ENCODE measurements around the gene AHNAK2.
A peak's percentile ranks its signal among the peaks of the same experiment; 100 is the strongest.

AHNAK2 gene

DNA sequence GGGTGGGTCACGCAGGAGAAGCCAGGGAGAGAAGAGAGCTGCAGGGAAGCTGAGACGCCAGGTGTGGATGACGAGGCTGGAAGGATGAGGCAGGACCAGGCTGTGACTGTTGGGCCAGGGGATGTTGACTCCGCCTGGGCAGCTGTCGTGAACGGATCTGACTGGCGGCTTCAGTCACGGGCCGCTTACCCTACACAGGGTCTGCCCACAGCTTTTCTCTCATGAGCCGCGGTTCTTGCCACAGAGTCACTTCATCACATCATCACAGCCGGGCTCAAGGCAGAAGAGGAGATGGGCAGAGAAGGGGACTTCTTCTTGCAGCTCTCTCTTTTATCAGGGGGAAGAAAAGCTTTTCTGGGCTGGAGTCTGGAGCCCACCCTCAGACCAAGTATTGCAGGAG, 15.1 kb upstream of the AHNAK2 start:
- TF ChIP-seq, protein P1, sequence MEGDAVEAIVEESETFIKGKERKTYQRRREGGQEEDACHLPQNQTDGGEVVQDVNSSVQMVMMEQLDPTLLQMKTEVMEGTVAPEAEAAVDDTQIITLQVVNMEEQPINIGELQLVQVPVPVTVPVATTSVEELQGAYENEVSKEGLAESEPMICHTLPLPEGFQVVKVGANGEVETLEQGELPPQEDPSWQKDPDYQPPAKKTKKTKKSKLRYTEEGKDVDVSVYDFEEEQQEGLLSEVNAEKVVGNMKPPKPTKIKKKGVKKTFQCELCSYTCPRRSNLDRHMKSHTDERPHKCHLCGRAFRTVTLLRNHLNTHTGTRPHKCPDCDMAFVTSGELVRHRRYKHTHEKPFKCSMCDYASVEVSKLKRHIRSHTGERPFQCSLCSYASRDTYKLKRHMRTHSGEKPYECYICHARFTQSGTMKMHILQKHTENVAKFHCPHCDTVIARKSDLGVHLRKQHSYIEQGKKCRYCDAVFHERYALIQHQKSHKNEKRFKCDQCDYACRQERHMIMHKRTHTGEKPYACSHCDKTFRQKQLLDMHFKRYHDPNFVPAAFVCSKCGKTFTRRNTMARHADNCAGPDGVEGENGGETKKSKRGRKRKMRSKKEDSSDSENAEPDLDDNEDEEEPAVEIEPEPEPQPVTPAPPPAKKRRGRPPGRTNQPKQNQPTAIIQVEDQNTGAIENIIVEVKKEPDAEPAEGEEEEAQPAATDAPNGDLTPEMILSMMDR (IDR thresholded peaks at IDR 0.05; ENCODE audit: low read depth, low read length), result no peak
- H3K27me3 ChIP-seq (ENCODE audit: insufficient read depth, low read depth, severe bottlenecking), result no peaks in the 10 kb centered on the region
- no peaks in the 10 kb centered on the region for H3K9me3 ChIP-seq (ENCODE audit: severe bottlenecking)
- peaks cover 6% of the 10 kb centered on the region for H3K36me3 ChIP-seq
- H3K4me3 ChIP-seq (ENCODE audit: low read depth, low read length), result no peak overlapping the region
- peak overlapping the region; percentile 25 for H3K27ac ChIP-seq
- peak; percentile 76 for DNase-seq

DNA sequence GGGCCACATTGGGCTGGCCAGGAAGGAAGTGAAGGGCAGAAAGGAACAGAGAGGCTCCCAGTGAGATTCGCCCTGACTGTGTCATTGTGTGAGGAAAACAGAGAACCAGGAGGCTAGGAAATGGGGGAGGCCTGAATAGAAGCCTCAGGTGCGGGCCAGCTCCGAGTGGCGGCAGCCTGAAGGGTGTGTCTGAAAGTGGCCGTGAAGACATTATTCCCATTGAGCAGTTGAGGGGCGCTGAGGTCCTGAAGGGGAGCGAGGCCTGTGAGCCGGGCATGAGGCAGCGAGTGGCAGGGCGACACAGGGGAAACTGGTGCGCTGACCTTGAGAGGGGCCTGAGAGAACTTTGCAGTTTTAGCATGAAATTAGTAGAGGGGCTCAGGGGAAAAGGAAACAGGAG, 14.3 kb upstream of the AHNAK2 start:
- no peaks in the 10 kb centered on the region for H3K27me3 ChIP-seq (ENCODE audit: insufficient read depth, low read depth, severe bottlenecking)
- H3K4me3 ChIP-seq (ENCODE audit: low read depth, low read length), result no peak overlapping the region
- peak overlapping the region; percentile 25 for H3K27ac ChIP-seq
- DNase-seq, result no peak
- TF ChIP-seq, protein P1 (IDR thresholded peaks at IDR 0.05; ENCODE audit: low read depth, low read length), result no peak
- H3K9me3 ChIP-seq (ENCODE audit: severe bottlenecking), result no peaks in the 10 kb centered on the region
- peaks cover 6% of the 10 kb centered on the region for H3K36me3 ChIP-seq

DNA sequence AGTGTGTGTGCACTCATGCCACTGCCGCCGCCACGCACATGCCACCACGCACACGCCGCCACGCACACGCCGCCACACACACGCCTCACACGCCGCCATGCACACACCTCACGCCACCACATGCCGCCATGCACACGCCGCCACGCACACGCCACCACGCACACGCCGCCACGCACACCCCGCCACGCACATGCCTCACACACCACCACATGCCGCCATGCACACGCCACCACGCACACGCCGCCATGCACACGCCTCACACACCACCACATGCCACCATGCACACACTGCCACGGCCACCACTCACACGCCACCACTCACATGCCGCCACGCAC, 13.7 kb upstream of the AHNAK2 start:
- no peaks in the 10 kb centered on the region for H3K9me3 ChIP-seq (ENCODE audit: severe bottlenecking)
- H3K4me3 ChIP-seq (ENCODE audit: low read depth, low read length), result no peak overlapping the region
- no peak overlapping the region for H3K27ac ChIP-seq
- peaks cover 6% of the 10 kb centered on the region for H3K36me3 ChIP-seq
- TF ChIP-seq, protein P1 (IDR thresholded peaks at IDR 0.05; ENCODE audit: low read depth, low read length), result no peak
- no peaks in the 10 kb centered on the region for H3K27me3 ChIP-seq (ENCODE audit: insufficient read depth, low read depth, severe bottlenecking)
- DNase-seq, result no peak

DNA sequence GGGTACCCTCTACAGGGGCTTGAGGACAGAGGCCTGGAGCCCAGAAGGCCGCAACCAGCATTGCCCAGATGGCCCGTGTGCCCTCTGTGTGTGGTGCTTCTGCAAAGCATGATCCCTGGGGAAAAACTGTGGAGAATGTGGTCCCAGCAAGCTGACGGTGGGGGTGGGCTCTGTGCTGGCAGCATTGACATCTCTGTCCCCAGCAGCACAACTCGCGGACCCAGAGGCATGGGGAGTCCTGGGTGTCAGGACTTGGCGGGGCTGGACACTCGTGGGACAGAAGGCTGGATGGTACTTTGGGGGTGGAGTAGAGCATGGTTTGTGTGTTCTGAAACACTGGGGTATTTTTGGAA, 11.8 kb upstream of the AHNAK2 start:
- Histone ChIP-seq H3K27ac (no peak overlapping the region), H3K9me3 (ENCODE audit: severe bottlenecking) (no peaks in the 10 kb centered on the region), H3K27me3 (ENCODE audit: insufficient read depth, low read depth, severe bottlenecking) (no peaks in the 10 kb centered on the region), H3K4me3 (ENCODE audit: low read depth, low read length) (no peak overlapping the region), H3K36me3 (peaks cover 6% of the 10 kb centered on the region)
- DNase-seq, result no peak
- TF ChIP-seq, protein P1 (IDR thresholded peaks at IDR 0.05; ENCODE audit: low read depth, low read length), result no peak

DNA sequence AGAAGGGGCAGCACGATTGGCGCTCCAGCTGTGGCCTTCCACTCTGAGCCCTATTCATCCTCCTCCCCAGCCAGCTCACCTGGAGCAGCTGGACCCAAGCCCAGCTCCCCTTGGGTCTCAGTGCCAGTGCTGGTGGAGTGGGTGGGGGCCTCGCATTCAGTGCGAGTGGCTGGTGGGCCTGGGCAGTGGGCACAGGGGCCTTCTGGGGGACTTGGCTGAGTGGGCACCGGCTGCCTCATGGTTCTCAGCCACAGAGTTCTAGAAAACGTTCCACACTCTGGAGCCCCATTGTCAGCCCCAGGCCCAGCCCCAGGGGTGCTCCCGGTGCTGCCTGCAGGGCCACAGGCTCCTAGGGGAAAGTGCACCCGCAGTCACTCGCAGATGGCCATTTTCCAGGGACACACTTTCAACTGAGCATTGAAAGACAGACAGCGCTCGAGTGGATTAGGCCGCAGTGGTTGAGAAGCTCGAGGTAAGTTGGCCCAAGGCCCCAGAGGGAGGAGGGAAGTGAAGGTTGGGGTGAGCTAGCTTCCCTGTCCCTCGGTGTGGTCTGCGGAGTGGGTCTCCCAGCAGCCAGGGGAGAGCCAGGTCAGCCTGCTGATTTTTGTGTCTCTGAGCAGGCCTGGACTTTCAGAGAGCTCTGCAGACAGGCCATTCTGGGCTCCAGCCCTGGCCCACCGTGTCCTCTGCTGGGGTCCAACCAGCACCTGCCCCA, 11.2 kb upstream of the AHNAK2 start:
- H3K4me3 ChIP-seq (ENCODE audit: low read depth, low read length), result no peak overlapping the region
- no peak overlapping the region for H3K27ac ChIP-seq
- DNase-seq, result no peak
- no peaks in the 10 kb centered on the region for H3K9me3 ChIP-seq (ENCODE audit: severe bottlenecking)
- peaks cover 6% of the 10 kb centered on the region for H3K36me3 ChIP-seq
- H3K27me3 ChIP-seq (ENCODE audit: insufficient read depth, low read depth, severe bottlenecking), result no peaks in the 10 kb centered on the region
- TF ChIP-seq, protein P1 (IDR thresholded peaks at IDR 0.05; ENCODE audit: low read depth, low read length), result no peak

Measured in WERI-Rb-1 (cell line).